Measurements from ENCODE around the gene KMT2E.

Gene KMT2E

GRCh38 chr7:105010504-105011130 is 3.4 kb upstream of the KMT2E start:
- no peak for DNase-seq

- no peak for DNase-seq
Measured at GRCh38 chr7:105011141-105011830, 2.7 kb upstream of the KMT2E start.

GRCh38 chr7:105011831-105012502 is 2.0 kb upstream of the KMT2E start:
- no peak for DNase-seq

- peak; percentile 69 for DNase-seq
Measured at GRCh38 chr7:105012503-105013220, 1.3 kb upstream of the KMT2E start.

- peak; percentile 18 for DNase-seq
Measured at GRCh38 chr7:105013221-105013815, 687 bp upstream of the KMT2E start.

GRCh38 chr7:105014693-105015389 is 836 bp downstream of the KMT2E start:
- DNase-seq: no peak

GRCh38 chr7:105015390-105015965 is 1.5 kb downstream of the KMT2E start:
- no peak for DNase-seq

GRCh38 chr7:105016068-105016708 is 2.2 kb downstream of the KMT2E start:
- no peak for DNase-seq

- no peak for DNase-seq
Measured at GRCh38 chr7:105016709-105017656, 3.0 kb downstream of the KMT2E start.

- no peak for DNase-seq
Measured at GRCh38 chr7:105017657-105018365, 3.8 kb downstream of the KMT2E start.

- no peak for DNase-seq
Measured at GRCh38 chr7:105019269-105019668, 5.3 kb downstream of the KMT2E start.

- no peak for DNase-seq
Measured at GRCh38 chr7:105020926-105021325, 6.9 kb downstream of the KMT2E start.

GRCh38 chr7:105021352-105021751 is 7.3 kb downstream of the KMT2E start:
- DNase-seq: no peak

GRCh38 chr7:105021967-105022366 is 8.0 kb downstream of the KMT2E start:
- DNase-seq: no peak

GRCh38 chr7:105022458-105022857 is 8.5 kb downstream of the KMT2E start:
- DNase-seq: no peak

GRCh38 chr7:105024734-105025133 is 10.7 kb downstream of the KMT2E start:
- no peak for DNase-seq

GRCh38 chr7:105026750-105027149 is 12.7 kb downstream of the KMT2E start:
- DNase-seq: no peak

- DNase-seq: no peak
Measured at GRCh38 chr7:105027176-105027853, 13.3 kb downstream of the KMT2E start.

GRCh38 chr7:105028004-105028403 is 14.0 kb downstream of the KMT2E start:
- no peak for DNase-seq
